Left renal cortex interstitium (tissue), 4 donors: ENCODE measurements around the gene PHYH. TPM values are rescaled to one million over a fixed set of nuclear protein-coding genes. Genes with fewer than 3 reads are reported as not detected.
"Not testable (repeated sequence)": the region's sequence is repeated elsewhere in the genome, so short reads cannot be mapped to it uniquely, and the experiment has no call there.

ENCODE experiments used
- DNase-seq, 4 donors: peaks; one replicate each; pipeline ENCODE4 v3.0.0-alpha.2; 2013; ENCODE audit warnings: low read depth in 4 of 4, low spot score in 2 of 4, missing footprints in 1 of 4
- polyA plus RNA-seq, 4 donors: library from polyadenylated mRNA; unstranded; fragments of 120-200 nt; gene quantifications; one replicate each; pipeline ENCODE4 v1.2.1, GENCODE V29; 2013; ENCODE audit not compliant: insufficient read length in 4 of 4

Gene PHYH
- polyA plus RNA-seq: 10 to 100 TPM; 25.0 to 52.0 (median 37.8) TPM

GRCh38 chr10:13299437-13300287 is at the start of gene PHYH:
Gene PHYH (minus strand): TSS chr10:13300064. CDS start chr10:13300042, 22 bp downstream.
- peak; percentile 43 to 81 (median 63) for DNase-seq

DNA sequence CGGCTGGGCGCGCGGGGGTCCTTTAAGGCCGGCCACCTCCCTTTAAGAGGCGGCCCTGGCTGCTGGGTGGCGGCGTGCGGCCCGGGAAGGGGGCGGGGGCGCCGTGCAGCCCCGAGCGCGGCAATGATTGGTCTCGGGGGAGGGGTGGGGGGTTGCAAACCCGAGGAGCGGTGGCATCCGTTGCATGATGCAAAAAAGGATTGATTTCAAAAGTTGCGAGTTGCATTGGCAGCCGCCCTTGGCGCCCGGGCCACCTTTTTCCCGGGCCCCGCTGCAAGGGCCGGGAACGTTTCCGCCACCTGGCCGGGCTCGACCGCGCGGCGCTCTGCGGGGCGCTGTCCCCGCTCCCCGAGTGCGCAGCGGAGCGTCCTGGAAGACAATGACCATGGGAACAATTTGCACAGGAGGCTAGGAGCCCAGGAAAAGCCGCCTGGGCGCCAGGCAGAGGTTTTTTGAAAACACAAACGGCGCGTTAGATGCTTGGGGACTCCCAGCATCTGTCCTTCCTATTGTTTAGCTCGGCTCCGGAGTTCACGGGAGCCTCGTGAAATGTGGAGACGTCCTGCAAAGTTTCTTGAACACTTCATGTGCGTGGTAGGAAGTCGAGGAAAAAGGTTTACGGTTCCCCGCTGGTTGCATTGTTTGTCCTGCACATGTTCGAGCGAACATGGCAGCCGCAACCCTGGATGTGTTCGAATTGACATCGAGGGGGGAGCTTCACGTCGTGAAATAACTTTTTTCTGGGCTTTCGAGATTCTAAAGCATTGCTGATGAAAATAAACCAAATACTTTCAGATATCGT is 48.6 kb upstream of the PHYH start, which contains the start of gene SEPHS1:
TSS of gene SEPHS1 (minus strand) at position 78 of the 802 bp plus-strand sequence. CDS start 3,343 bp downstream, outside the sequence.
- DNase-seq: peak; percentile 57 to 76 (median 68)

GRCh38 chr10:13347500-13348156 is 47.8 kb upstream of the PHYH start:
- DNase-seq: peak; percentile 19 to 66 (median 60)

DNA sequence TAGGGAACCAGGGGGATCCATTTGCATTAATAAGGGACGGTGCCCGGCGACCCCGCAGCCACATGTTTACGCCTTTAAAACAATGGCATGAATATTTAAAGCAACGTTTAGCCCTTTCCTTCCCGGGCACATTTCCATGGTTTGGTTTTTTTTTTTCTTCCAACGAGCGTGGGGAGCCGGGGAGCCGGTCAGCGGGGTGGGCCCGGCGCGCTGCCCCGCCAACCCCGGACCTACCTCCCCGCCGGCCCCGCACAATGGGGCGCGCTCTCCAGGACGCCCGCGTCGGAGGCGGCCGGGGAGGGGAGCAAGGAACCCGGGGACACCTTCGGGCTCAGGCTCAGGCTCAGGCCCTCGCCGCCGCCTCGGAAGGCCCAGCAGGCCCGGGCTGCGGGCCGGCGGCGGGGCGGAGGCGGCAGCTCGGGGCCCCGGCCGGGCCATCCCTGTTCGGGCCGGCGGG is 47.2 kb upstream of the PHYH start:
- no peak for DNase-seq

- DNase-seq: peak; percentile 39 to 70 (median 46)
Measured at GRCh38 chr10:13346283-13347042, 46.6 kb upstream of the PHYH start.

GRCh38 chr10:13340626-13341376 is 40.9 kb upstream of the PHYH start:
- DNase-seq: no peak

DNA sequence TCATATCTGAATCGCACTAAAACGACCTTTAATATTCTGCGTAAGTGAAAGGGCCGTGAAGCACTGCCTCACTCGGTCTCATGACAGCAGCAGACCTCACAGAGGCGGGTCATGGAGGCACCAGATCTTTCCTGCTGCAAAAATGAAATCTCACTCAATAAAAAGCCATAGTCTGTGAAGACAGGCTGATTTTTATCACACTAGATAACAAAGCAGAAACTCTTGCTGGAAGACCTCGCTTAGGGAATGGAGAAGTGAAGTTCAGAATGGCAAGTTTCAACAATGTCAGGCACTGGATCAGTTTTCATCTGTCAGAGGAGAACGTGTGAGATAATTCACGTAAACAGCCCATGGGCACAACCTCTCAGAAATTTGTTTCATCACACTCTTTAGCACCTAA is 40.2 kb upstream of the PHYH start:
- DNase-seq: no peak

GRCh38 chr10:13338390-13339110 is 38.7 kb upstream of the PHYH start:
- DNase-seq: no peak

- no peak for DNase-seq
Measured at GRCh38 chr10:13337827-13338196, 37.9 kb upstream of the PHYH start.

GRCh38 chr10:13337128-13337826 is 37.4 kb upstream of the PHYH start:
- DNase-seq: no peak

DNA sequence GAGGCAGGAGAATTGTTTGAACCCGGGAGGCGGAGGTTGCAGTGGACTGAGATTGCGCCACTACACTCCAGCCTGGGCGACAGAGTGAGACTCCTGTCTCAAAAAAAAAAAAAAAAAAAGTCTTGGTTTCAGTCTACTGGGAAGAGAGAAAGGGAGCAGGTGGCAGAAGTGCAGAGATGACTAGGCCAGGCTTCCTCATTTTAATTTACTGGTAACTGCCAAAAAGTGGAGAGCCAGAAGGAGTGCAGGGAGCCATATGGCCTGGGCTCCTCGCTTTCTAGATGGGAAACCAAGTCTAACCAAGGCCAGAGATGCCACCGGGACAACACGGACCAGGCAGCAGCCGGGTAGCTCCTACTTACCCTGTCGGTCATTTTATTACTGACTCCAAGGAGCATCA is 36.0 kb upstream of the PHYH start:
- no peak for DNase-seq

DNA sequence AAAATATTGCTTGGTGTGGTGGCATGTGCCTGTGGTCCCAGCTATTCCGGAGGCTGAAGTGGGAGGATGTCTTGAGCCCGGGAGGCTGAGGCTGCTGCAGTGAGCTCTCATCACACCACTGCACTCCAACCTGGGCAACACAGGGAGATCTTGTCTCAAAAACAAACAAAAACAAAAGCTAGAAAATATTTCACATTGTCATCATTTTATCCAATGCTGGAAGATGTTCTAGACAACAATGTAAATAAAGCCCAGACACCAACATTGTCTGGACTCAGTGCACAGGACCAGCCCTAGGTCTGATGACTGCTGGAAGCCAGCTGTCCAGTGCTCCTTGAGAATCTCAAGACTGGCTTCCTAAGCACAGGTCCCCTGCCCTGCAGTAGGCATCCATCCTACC is 34.7 kb upstream of the PHYH start:
- no peak for DNase-seq

- DNase-seq: no peak
Measured at GRCh38 chr10:13331646-13332045, 31.8 kb upstream of the PHYH start.

- not testable (repeated sequence) for DNase-seq
Measured at GRCh38 chr10:13330980-13331379, 31.1 kb upstream of the PHYH start.

DNA sequence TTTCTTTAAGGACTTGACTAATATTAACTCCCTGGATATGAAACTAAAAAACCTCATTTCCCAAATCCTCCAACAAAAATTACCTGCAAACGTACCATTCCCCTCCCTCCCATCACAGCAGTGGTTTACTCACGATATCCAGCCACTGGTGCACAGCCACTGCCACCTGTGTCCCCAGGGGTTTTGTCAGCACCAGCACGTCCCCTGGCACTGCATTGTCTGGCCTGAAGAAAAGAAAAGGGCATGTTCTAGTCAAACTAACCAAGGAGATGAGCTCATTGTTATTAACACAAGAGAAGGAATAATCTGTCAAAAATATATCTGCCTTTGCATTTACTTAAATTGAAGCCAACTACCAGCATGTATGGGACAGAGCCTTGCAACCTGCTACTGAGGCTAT is 29.7 kb upstream of the PHYH start:
- no peak for DNase-seq

GRCh38 chr10:13328613-13329012 is 28.7 kb upstream of the PHYH start:
- DNase-seq: no peak

DNA sequence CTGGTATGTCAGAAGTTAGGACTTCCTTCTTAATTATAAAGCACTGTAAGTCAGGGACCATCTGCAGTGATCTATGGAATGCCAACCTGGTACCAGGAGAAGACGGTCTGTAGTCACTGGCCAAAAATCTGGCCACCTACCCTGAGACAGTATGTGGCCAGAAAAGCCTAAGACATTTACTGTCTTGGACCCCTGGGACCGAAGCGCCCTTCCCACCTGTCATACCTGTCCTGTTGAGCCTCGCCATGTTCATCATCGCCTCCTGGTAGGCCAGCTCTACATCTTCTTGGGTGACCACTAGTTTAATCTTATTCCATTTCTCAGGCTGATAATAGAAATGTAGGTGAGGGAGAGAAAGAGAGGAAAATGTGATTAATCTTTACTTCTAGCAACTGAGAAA is 28.3 kb upstream of the PHYH start:
- DNase-seq: no peak

GRCh38 chr10:13327534-13327933 is 27.7 kb upstream of the PHYH start:
- no peak for DNase-seq
